Endothelial cell of umbilical vein (primary cell): ENCODE results near the gene C2orf42. TPM values are rescaled to one million over a fixed set of nuclear protein-coding genes. Genes with fewer than 3 reads are reported as not detected.
"Not testable (repeated sequence)": the region's sequence is repeated elsewhere in the genome, so short reads cannot be mapped to it uniquely, and the experiment has no call there.

ENCODE experiments used
- BruUV-seq: library from RNA; stranded (reverse); fragments of 400-500 nt; replicated peaks from 2 replicates; lab custom pipeline; 2021; lab: Mats Ljungman, UMichigan
- CTCF ChIA-PET: fragments of 300-600, 350-600 bp; sonication (Branson Sonifier 250); formaldehyde crosslinking; loops from one replicate; lab custom pipeline; 2021; ENCODE audit warnings: antibody characterized with exemption, inconsistent platforms; lab: Charles Lee
- POLR2A ChIA-PET: fragments of 300-600, 350-600 bp; sonication (Branson Sonifier 250); formaldehyde crosslinking; loops from one replicate; lab custom pipeline; 2021; ENCODE audit warnings: antibody characterized with exemption, inconsistent platforms; lab: Charles Lee
- DNase-seq: peaks from one replicate; pipeline ENCODE4 v3.0.0-alpha.2; 2011; ENCODE audit warnings: low read depth, low spot score
- FAIRE-seq: peaks from 2 replicates; lab custom pipeline; 2011; peaks lifted over from hg19 to GRCh38; lab: Jason Lieb, UNC
- H2AFZ ChIP-seq: 2 replicates; pipeline ENCODE4 v1.6.0; 2012; ENCODE audit warnings: low read depth, low read length, control low read depth, inconsistent platforms
- H3K27ac ChIP-seq: 2 replicates; pipeline ENCODE4 v1.5.1; 2011; ENCODE audit warnings: low read depth, mild to moderate bottlenecking, control low read depth, low read length, moderate library complexity; ENCODE audit not compliant: insufficient read depth
- H3K27me3 ChIP-seq, 2 experiments: 2 replicates each; pipeline versions ENCODE4 v1.6.0 to v1.6.1; 2011; ENCODE audit warnings: low read length in 2 of 2, mixed read lengths in 1 of 2; ENCODE audit not compliant: control insufficient read depth in 2 of 2, insufficient read depth in 2 of 2
- H3K36me3 ChIP-seq, 2 experiments: 2 replicates in 1 of 2; 3 replicates in 1 of 2; pipeline ENCODE4 v1.5.1; 2011; ENCODE audit warnings: low read length in 2 of 2, mild to moderate bottlenecking in 1 of 2, moderate library complexity in 1 of 2; ENCODE audit not compliant: control insufficient read depth in 2 of 2, insufficient read depth in 2 of 2; ENCODE audit errors: extremely low read depth in 1 of 2
- H3K4me1 ChIP-seq: 3 replicates; pipeline ENCODE4 v1.5.1; 2011; ENCODE audit warnings: mild to moderate bottlenecking, low read length; ENCODE audit not compliant: control insufficient read depth, insufficient read depth; ENCODE audit errors: extremely low read depth
- H3K4me2 ChIP-seq: 2 replicates; pipeline ENCODE4 v1.6.1; 2011; ENCODE audit warnings: low read length, control low read depth, mixed read lengths; ENCODE audit not compliant: insufficient read depth
- H3K4me3 ChIP-seq, 3 experiments: fragments of 200-600 bp in 1 of 3; sonication (generic), shearing (Covaris generic) in 1 of 3; replicated peaks in 1 of 3; 2 replicates each; pipeline ENCODE4 v1.5.1; 2011 to 2016; ENCODE audit warnings: control low read depth in 3 of 3, low read length in 3 of 3, mild to moderate bottlenecking in 2 of 3, inconsistent platforms in 1 of 3, low read depth in 1 of 3, moderate library complexity in 1 of 3; ENCODE audit not compliant: insufficient read depth in 1 of 3
- H3K79me2 ChIP-seq: 2 replicates; pipeline ENCODE4 v1.6.0; 2012; ENCODE audit warnings: low read length, inconsistent platforms; ENCODE audit not compliant: control insufficient read depth, insufficient read depth
- H3K9ac ChIP-seq: replicated peaks from 2 replicates; pipeline ENCODE3; 2011; ENCODE audit warnings: low read length, control low read depth; ENCODE audit not compliant: insufficient read depth; ENCODE audit errors: extremely low read depth
- H3K9me1 ChIP-seq: replicated peaks from 3 replicates; pipeline ENCODE4 v1.6.0; 2011; ENCODE audit warnings: mild to moderate bottlenecking, low read length; ENCODE audit not compliant: control insufficient read depth, insufficient read depth; ENCODE audit errors: extremely low read depth
- H3K9me3 ChIP-seq: replicated peaks from 2 replicates; pipeline ENCODE4 v1.5.1; 2012; ENCODE audit warnings: low read length, inconsistent platforms; ENCODE audit not compliant: control insufficient read depth, insufficient read depth
- H4K20me1 ChIP-seq: replicated peaks from 2 replicates; pipeline ENCODE3; 2011; ENCODE audit warnings: mild to moderate bottlenecking, low read length; ENCODE audit not compliant: control insufficient read depth, insufficient read depth; ENCODE audit errors: extremely low read depth
- EZH2 ChIP-seq: IDR thresholded peaks from 2 replicates; pipeline ENCODE4 v1.6.1; 2012; ENCODE audit warnings: borderline replicate concordance, low read depth, mild to moderate bottlenecking, moderate library complexity, low read length, inconsistent platforms; ENCODE audit not compliant: severe bottlenecking
- POLR2A ChIP-seq: IDR thresholded peaks from 2 replicates; pipeline ENCODE4 v1.6.1; 2012; ENCODE audit warnings: low read depth, mild to moderate bottlenecking, control low read depth, low read length
- POLR2AphosphoS5 ChIP-seq: IDR thresholded peaks from 2 replicates; pipeline ENCODE4 v1.6.1; 2012; ENCODE audit warnings: low read depth, mild to moderate bottlenecking, control low read depth, low read length, moderate library complexity; ENCODE audit not compliant: insufficient read depth
- dilution Hi-C: fragments of 300-500 bp; cut with MboI; formaldehyde crosslinking; loops from one replicate; pipeline ENCODE4 v1.15.0; 2019; ENCODE audit warnings: low sequenced_read_pairs; ENCODE audit not compliant: extremely low pct_ligation_motif_present
- intact Hi-C: fragments of 100-400 bp; cut with micrococcal nuclease; formaldehyde crosslinking; loops from one replicate; pipeline ENCODE4 v1.10.0; 2022
- polyA plus RNA-seq, 4 experiments: library from polyadenylated mRNA; depleted of rRNA in 3 of 4; stranded (reverse) in 3 of 4; unstranded in 1 of 4; fragments of >200 nt; gene quantifications; 2 replicates each; pipeline versions ENCODE4 v1.2.1 to v1.2.3, GENCODE V29; 2011 to 2012; ENCODE audit warnings: missing spikeins in 1 of 4
- total RNA-seq: library from RNA; stranded (reverse); gene quantifications from 2 replicates; pipeline ENCODE4 v1.2.3, GENCODE V29; 2021

The C2orf42 gene
- total and polyA plus RNA-seq, 2 donors (not counting 3 experiments of a cell fraction or from before 2014, with no cell fraction given) = 7.9 to 13.1 TPM

- ChIA-PET POLR2A (interaction anchor here (1.0 to 2.9 kb wide), 4 partner anchors 8 to 44 kb away, joined by 3 to 13 read pairs (median 6); no protein-coding TSS in a partner anchor), CTCF (interaction anchor here (0.6 to 2.5 kb wide), 9 partner anchors 10 to 218 kb away, joined by 3 to 10 read pairs (median 5); no protein-coding TSS in a partner anchor)
- no peaks in the 10 kb centered on the region for H3K9me1 ChIP-seq
- intact Hi-C loops = loop anchor here (1.0 to 2.0 kb wide), 3 partner anchors 8 to 46 kb away; partner anchors contain the start of gene PCBP1
- peak overlapping the region; percentile 51 for H2AFZ ChIP-seq
- no TSS peak for BruUV-seq
- no peaks in the 10 kb centered on the region for H3K9me3 ChIP-seq
- no peaks in the 10 kb centered on the region for H4K20me1 ChIP-seq
- H3K36me3 ChIP-seq = no peaks in the 10 kb centered on the region
- FAIRE-seq (peak; percentile 80), DNase-seq (peak; percentile 87)
- peak overlapping the region; percentile 69 for H3K27ac ChIP-seq
- dilution Hi-C loops = no loop called here
- peak overlapping the region in 1 of 3 experiments; percentile 38 for H3K4me3 ChIP-seq
- peaks cover 40% of the 10 kb centered on the region for H3K4me1 ChIP-seq
- peak overlapping the region; percentile 57 for H3K4me2 ChIP-seq
- H3K79me2 ChIP-seq = no peaks in the 10 kb centered on the region
- H3K9ac ChIP-seq = peak overlapping the region; percentile 64
- H3K27me3 ChIP-seq = no peaks in the 10 kb centered on the region
- TF ChIP-seq POLR2A = peak; percentile 23
- TF ChIP-seq POLR2AphosphoS5 = peak; percentile 51
- no peak for TF ChIP-seq EZH2
Measured at GRCh38 chr2:70132244-70133126, 58.3 kb downstream of the C2orf42 start.

- Histone ChIP-seq H2AFZ (peak overlapping the region; percentile 30), H3K27ac (peak overlapping the region; percentile 69), H3K9ac (peak overlapping the region; percentile 64), H3K4me1 (peaks cover 40% of the 10 kb centered on the region), H3K4me2 (peak overlapping the region; percentile 57)
- FAIRE-seq, H3K9me3 ChIP-seq, H3K36me3 ChIP-seq, BruUV-seq, H3K9me1 ChIP-seq, dilution Hi-C loops, H3K27me3 ChIP-seq, H4K20me1 ChIP-seq, DNase-seq, H3K4me3 ChIP-seq, H3K79me2 ChIP-seq: not testable (repeated sequence)
- intact Hi-C loops = loop anchor here (1.0 to 2.0 kb wide), 2 partner anchors 7 to 45 kb away; partner anchors contain the start of gene PCBP1
- ChIA-PET POLR2A (interaction anchor here (2.9 kb wide), 1 partner anchor 7 kb away, joined by 13 read pairs; no protein-coding TSS in a partner anchor), CTCF (interaction anchor here (0.9 to 2.5 kb wide), 3 partner anchors 10 to 61 kb away, joined by 3 to 10 read pairs (median 6); no protein-coding TSS in a partner anchor)
Measured at GRCh38 chr2:70131344-70132143, 59.3 kb downstream of the C2orf42 start.
